C4-2B (cell line): ENCODE measurements around the gene USP34.

Experiments
- CTCF ChIP-seq: fragments of 450-650 bp; conservative IDR thresholded peaks from 2 replicates; pipeline ENCODE4 v1.5.1; 2017; ENCODE audit warnings: mild to moderate bottlenecking
- ZFX ChIP-seq: fragments of 450-650 bp; IDR thresholded peaks from 2 replicates; pipeline ENCODE4 v1.6.1; 2017

GRCh38 chr2:61378281-61378680, 92.6 kb downstream of the USP34 start:
- TF ChIP-seq CTCF (no peak), ZFX (no peak)
